ENCODE measurements around the gene COMMD10.

DNA sequence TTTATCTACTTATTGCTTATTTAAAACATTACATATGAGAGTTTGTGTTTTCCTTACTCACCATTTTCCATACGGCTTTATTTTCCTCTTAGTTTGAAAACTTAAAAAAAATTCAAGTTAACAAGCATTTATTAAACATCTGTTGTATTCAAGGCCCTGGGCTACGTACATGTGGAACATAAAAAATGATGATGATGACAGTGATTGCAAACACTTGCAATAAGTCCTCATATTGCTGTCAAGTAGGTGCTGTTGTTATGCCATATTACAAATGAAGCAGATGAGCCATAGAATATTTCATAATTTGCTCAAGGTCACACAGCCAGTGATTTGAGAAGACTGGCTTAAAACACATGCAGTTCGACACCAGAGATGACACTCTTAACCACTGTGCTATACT is 180.6 kb downstream of the COMMD10 start:
- TF ChIP-seq CTCF (IDR thresholded peaks at IDR 0.05 in 4 of 5, conservative IDR thresholded peaks at IDR 0.05 in 1 of 5) = no peak
- no peak for TF ChIP-seq POLR2A (IDR thresholded peaks at IDR 0.05)
